Spinal cord (tissue), 10 donors: ENCODE results near the gene PDE4B. TPM values are rescaled to one million over a fixed set of nuclear protein-coding genes. Genes with fewer than 3 reads are reported as not detected.

Source experiments
- DNase-seq, 6 donors: peaks; one replicate each; pipeline versions ENCODE4 v3.0.0 to v3.0.0-alpha.2; 2013 to 2015; ENCODE audit warnings: low spot score in 6 of 6, low read depth in 4 of 6
- H3K27ac ChIP-seq: one replicate; pipeline ENCODE4 v1.5.1; 2013; ENCODE audit warnings: low read depth, low read length, control low read depth
- H3K27me3 ChIP-seq: one replicate; pipeline ENCODE4 v1.6.1; 2013; ENCODE audit warnings: low read length; ENCODE audit not compliant: control insufficient read depth, insufficient read depth
- H3K36me3 ChIP-seq: one replicate; pipeline ENCODE4 v1.6.1; 2013; ENCODE audit warnings: low read length; ENCODE audit not compliant: control insufficient read depth, insufficient read depth
- H3K4me1 ChIP-seq: one replicate; pipeline ENCODE4 v1.6.1; 2013; ENCODE audit warnings: low read length; ENCODE audit not compliant: control insufficient read depth, insufficient read depth
- H3K4me3 ChIP-seq: one replicate; pipeline ENCODE4 v1.5.1; 2013; ENCODE audit warnings: low read depth, low read length, control low read depth
- H3K9me3 ChIP-seq: one replicate; pipeline ENCODE4 v1.6.1; 2013; ENCODE audit warnings: low read length; ENCODE audit not compliant: control insufficient read depth, insufficient read depth
- WGBS: methylation state at CpG from one replicate; pipeline ENCODE4 v1.1.5; 2013; ENCODE audit warnings: missing lambda C conversion rate; ENCODE audit not compliant: insufficient coverage; 5-methylcytosine and 5-hydroxymethylcytosine counted together
- polyA plus RNA-seq, 2 donors: library from polyadenylated mRNA; unstranded; fragments of 120-200 nt; gene quantifications; one replicate each; pipeline ENCODE4 v1.2.1, GENCODE V29; 2013; ENCODE audit not compliant: insufficient read length in 2 of 2
- total RNA-seq, 2 donors: library from RNA; depleted of rRNA in 1 of 2; stranded (reverse); fragments of 120-200 nt in 1 of 2; fragments of >200 nt in 1 of 2; gene quantifications; one replicate each; pipeline versions ENCODE4 v1.2.3 to v1.2.4, GENCODE V29; 2013 to 2014
- donor health status: healthy.

PDE4B gene
- total and polyA plus RNA-seq, 4 donors = 57.7 to 181 (median 90.7) TPM

- H3K27ac ChIP-seq = no peak overlapping the region
- no peaks in the 10 kb centered on the region for H3K36me3 ChIP-seq
- WGBS = no CpG with 5 or more reads among the region's 4 CpGs
- H3K27me3 ChIP-seq = no peaks in the 10 kb centered on the region
- no peaks in the 10 kb centered on the region for H3K9me3 ChIP-seq
- no peaks in the 10 kb centered on the region for H3K4me1 ChIP-seq
- no peak overlapping the region for H3K4me3 ChIP-seq
- no peak for DNase-seq
These were observed 389.3 kb downstream of the PDE4B start for GRCh38 chr1:66182026-66182425.

GRCh38 chr1:66182551-66183178 lies 390.0 kb downstream of the PDE4B start:
- H3K9me3 ChIP-seq = no peaks in the 10 kb centered on the region
- H3K4me3 ChIP-seq = no peak overlapping the region
- H3K4me1 ChIP-seq = no peaks in the 10 kb centered on the region
- peak in 3 of 6 donors; percentile 47 to 85 (median 52) for DNase-seq
- peak overlapping the region; percentile 71 for H3K27ac ChIP-seq
- no peaks in the 10 kb centered on the region for H3K27me3 ChIP-seq
- no peaks in the 10 kb centered on the region for H3K36me3 ChIP-seq
- no CpG with 5 or more reads among the region's 3 CpGs for WGBS

- H3K36me3 ChIP-seq = no peaks in the 10 kb centered on the region
- DNase-seq = no peak
- peak overlapping the region; percentile 71 for H3K27ac ChIP-seq
- no peaks in the 10 kb centered on the region for H3K27me3 ChIP-seq
- no peaks in the 10 kb centered on the region for H3K4me1 ChIP-seq
- WGBS = 50% methylated on average over 1 of the region's 3 CpGs
- H3K9me3 ChIP-seq = no peaks in the 10 kb centered on the region
- H3K4me3 ChIP-seq = no peak overlapping the region
These were observed 390.7 kb downstream of the PDE4B start for GRCh38 chr1:66183400-66183799.

- no CpG with 5 or more reads among the region's 4 CpGs for WGBS
- no peaks in the 10 kb centered on the region for H3K36me3 ChIP-seq
- H3K4me1 ChIP-seq = peaks cover 3% of the 10 kb centered on the region
- no peak overlapping the region for H3K4me3 ChIP-seq
- H3K27me3 ChIP-seq = no peaks in the 10 kb centered on the region
- no peaks in the 10 kb centered on the region for H3K9me3 ChIP-seq
- H3K27ac ChIP-seq = peak overlapping the region; percentile 44
- no peak for DNase-seq
These were observed 404.4 kb downstream of the PDE4B start for GRCh38 chr1:66197120-66197519.

DNA sequence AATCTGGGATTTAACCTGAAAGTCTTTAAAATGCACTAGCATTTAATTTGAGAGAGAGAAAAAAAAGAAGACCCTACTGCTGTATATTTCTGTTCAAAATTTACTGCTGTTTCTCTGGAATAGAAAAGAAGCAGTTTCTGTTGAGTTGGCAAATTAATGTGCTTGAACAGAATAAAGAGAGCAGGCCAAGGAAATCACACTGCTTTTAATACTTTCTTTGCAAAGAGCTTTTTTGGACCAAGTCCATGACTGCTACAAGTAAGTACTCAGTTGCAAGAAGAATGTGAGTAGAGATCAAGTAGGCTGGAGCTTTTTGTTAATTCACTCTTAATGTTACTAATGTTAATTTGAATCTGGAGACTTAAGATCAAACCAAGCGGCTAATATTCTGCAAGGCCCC lies 405.1 kb downstream of the PDE4B start:
- Histone ChIP-seq H3K36me3 (no peaks in the 10 kb centered on the region), H3K27ac (peak overlapping the region; percentile 53), H3K4me3 (no peak overlapping the region), H3K9me3 (no peaks in the 10 kb centered on the region), H3K4me1 (peaks cover 3% of the 10 kb centered on the region), H3K27me3 (no peaks in the 10 kb centered on the region)
- WGBS = no CpG with 5 or more reads among the region's 1 CpG
- peak in 5 of 6 donors; percentile 50 to 92 (median 66) for DNase-seq

GRCh38 chr1:66206563-66207144 lies 414.0 kb downstream of the PDE4B start:
- Histone ChIP-seq H3K4me1 (no peaks in the 10 kb centered on the region), H3K4me3 (no peak overlapping the region), H3K27ac (no peak overlapping the region), H3K9me3 (no peaks in the 10 kb centered on the region), H3K36me3 (no peaks in the 10 kb centered on the region), H3K27me3 (no peaks in the 10 kb centered on the region)
- WGBS = 67% methylated on average over 1 of the region's 2 CpGs
- no peak for DNase-seq

- no peak overlapping the region for H3K27ac ChIP-seq
- no CpG with 5 or more reads among the region's 3 CpGs for WGBS
These were observed 414.8 kb downstream of the PDE4B start for GRCh38 chr1:66207484-66207883.

GRCh38 chr1:66208632-66209031 lies 415.9 kb downstream of the PDE4B start:
- Histone ChIP-seq H3K36me3 (no peaks in the 10 kb centered on the region), H3K4me3 (no peak overlapping the region), H3K9me3 (no peaks in the 10 kb centered on the region), H3K4me1 (no peaks in the 10 kb centered on the region), H3K27me3 (no peaks in the 10 kb centered on the region), H3K27ac (no peak overlapping the region)
- DNase-seq = no peak

More at GRCh38 chr1:66207484-66207883, 414.8 kb downstream of the PDE4B start:
- Histone ChIP-seq H3K4me3 (no peak overlapping the region), H3K36me3 (no peaks in the 10 kb centered on the region), H3K9me3 (no peaks in the 10 kb centered on the region), H3K27me3 (no peaks in the 10 kb centered on the region), H3K4me1 (no peaks in the 10 kb centered on the region)
- no peak for DNase-seq

DNA sequence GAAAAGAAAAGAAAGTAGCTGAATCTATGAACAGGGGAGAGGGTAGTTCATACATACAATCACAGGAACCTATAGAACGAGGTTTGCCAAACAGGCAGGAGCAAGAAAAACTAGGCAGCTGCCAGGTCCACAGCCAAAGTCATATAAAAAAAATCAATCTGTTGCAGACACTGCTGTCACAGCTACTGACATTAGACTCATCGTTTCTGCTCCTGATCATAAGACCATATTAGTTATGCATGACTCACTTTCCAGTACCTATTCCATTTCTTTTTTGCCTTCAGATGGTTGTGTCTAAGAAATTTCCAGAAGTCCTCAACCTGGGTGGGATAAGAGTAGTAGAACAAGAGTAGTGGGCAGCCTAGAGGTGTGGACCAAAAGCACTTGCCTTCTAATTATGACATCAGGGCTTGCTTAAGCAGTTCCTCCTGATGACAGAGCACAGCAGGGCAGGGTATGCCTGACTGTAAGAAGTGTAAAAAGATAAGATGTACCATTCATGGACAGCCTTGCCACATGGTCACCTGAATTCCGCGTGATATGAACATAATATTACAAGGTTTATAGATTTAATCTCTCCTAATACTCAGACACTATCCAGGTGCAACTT lies 418.0 kb downstream of the PDE4B start:
- H3K4me1 ChIP-seq = no peaks in the 10 kb centered on the region
- no peaks in the 10 kb centered on the region for H3K36me3 ChIP-seq
- no peaks in the 10 kb centered on the region for H3K27me3 ChIP-seq
- 50% methylated on average over 1 of the region's 4 CpGs for WGBS
- no peak for DNase-seq
- no peak overlapping the region for H3K27ac ChIP-seq
- no peaks in the 10 kb centered on the region for H3K9me3 ChIP-seq
- no peak overlapping the region for H3K4me3 ChIP-seq

- Histone ChIP-seq H3K9me3 (no peaks in the 10 kb centered on the region), H3K27ac (no peak overlapping the region), H3K27me3 (no peaks in the 10 kb centered on the region), H3K36me3 (no peaks in the 10 kb centered on the region), H3K4me1 (no peaks in the 10 kb centered on the region), H3K4me3 (no peak overlapping the region)
- no peak for DNase-seq
- WGBS = 80% methylated on average over 3 of the region's 5 CpGs
These were observed 418.8 kb downstream of the PDE4B start for GRCh38 chr1:66211521-66211920.
